IMR-90 (cell line): ENCODE measurements around the gene WNT7B. TPM values are rescaled to one million over a fixed set of nuclear protein-coding genes. Genes with fewer than 3 reads are reported as not detected.

ENCODE experiments used
- ATAC-seq: fragments of 200-7000 bp; cut with Tn5 transposase; 2 replicates; pipeline ENCODE4 v1.9.1; 2020; ENCODE audit warnings: low read depth, mild to moderate bottlenecking, moderate library complexity
- BruUV-seq: library from RNA; stranded (reverse); fragments of 400-500 nt; replicated peaks from 2 replicates; lab custom pipeline; 2021; lab: Mats Ljungman, UMichigan
- CTCF ChIA-PET: fragments of 300-600 bp; formaldehyde crosslinking; extraction: SDS; loops from one replicate; lab custom pipeline; 2021; ENCODE audit warnings: antibody characterized with exemption; lab: Yijun Ruan, JAX
- POLR2A ChIA-PET: fragments of 300-600 bp; sonication (Branson Sonifier 250); formaldehyde crosslinking; loops from one replicate; lab custom pipeline; 2022; ENCODE audit warnings: antibody characterized with exemption; ENCODE audit not compliant: unreplicated experiment; lab: Charles Lee
- DNase-seq: peaks from one replicate; pipeline ENCODE4 v3.0.0; 2013
- H2AFZ ChIP-seq: replicated peaks from 2 replicates; pipeline ENCODE3; 2013; ENCODE audit warnings: low read length, mild to moderate bottlenecking; ENCODE audit not compliant: poor library complexity
- H2AK5ac ChIP-seq: 2 replicates; pipeline ENCODE4 v1.6.1; 2013; ENCODE audit warnings: low read depth, low read length, inconsistent platforms
- H2AK9ac ChIP-seq: replicated peaks from 2 replicates; pipeline ENCODE3; 2013; ENCODE audit warnings: mild to moderate bottlenecking, low read depth, low read length, moderate library complexity; ENCODE audit not compliant: poor library complexity
- H2BK120ac ChIP-seq: 2 replicates; pipeline ENCODE4 v1.6.1; 2013; ENCODE audit warnings: low read depth, low read length, inconsistent platforms
- H2BK15ac ChIP-seq: 3 replicates; pipeline ENCODE4 v1.6.1; 2013; ENCODE audit warnings: low read depth, low read length, inconsistent platforms
- H2BK20ac ChIP-seq: 2 replicates; pipeline ENCODE4 v1.6.1; 2013; ENCODE audit warnings: low read depth, mild to moderate bottlenecking, inconsistent platforms, low read length, moderate library complexity
- H2BK5ac ChIP-seq: 2 replicates; pipeline ENCODE4 v1.6.1; 2013; ENCODE audit warnings: mild to moderate bottlenecking, low read depth, low read length, inconsistent platforms; ENCODE audit not compliant: poor library complexity, severe bottlenecking
- H3K14ac ChIP-seq: replicated peaks from 2 replicates; pipeline ENCODE4 v1.6.1; 2013; ENCODE audit warnings: low read depth, low read length, inconsistent platforms
- H3K18ac ChIP-seq: 2 replicates; pipeline ENCODE4 v1.6.1; 2013; ENCODE audit warnings: low read depth, low read length, control low read depth
- H3K23ac ChIP-seq: 2 replicates; pipeline ENCODE4 v1.6.1; 2013; ENCODE audit warnings: low read depth, low read length, inconsistent platforms
- H3K27ac ChIP-seq: 2 replicates; pipeline ENCODE4 v1.5.1; 2013; ENCODE audit warnings: mild to moderate bottlenecking, control low read depth, low read length; ENCODE audit not compliant: insufficient read depth
- H3K27me3 ChIP-seq: 2 replicates; pipeline ENCODE4 v1.6.1; 2013; ENCODE audit warnings: low read length; ENCODE audit not compliant: control insufficient read depth, insufficient read depth
- H3K36me3 ChIP-seq: 2 replicates; pipeline ENCODE4 v1.6.1; 2013; ENCODE audit warnings: low read length, mixed read lengths; ENCODE audit not compliant: control insufficient read depth, insufficient read depth
- H3K4ac ChIP-seq: 2 replicates; pipeline ENCODE4 v1.6.1; 2013; ENCODE audit warnings: low read depth, low read length, inconsistent platforms
- H3K4me1 ChIP-seq: 2 replicates; pipeline ENCODE4 v1.6.1; 2013; ENCODE audit warnings: low read length, mixed read lengths; ENCODE audit not compliant: control insufficient read depth, insufficient read depth
- H3K4me2 ChIP-seq: 2 replicates; pipeline ENCODE4 v1.6.1; 2013; ENCODE audit warnings: low read depth, mild to moderate bottlenecking, control low read depth, low read length, moderate library complexity
- H3K4me3 ChIP-seq: 2 replicates; pipeline ENCODE4 v1.5.1; 2013; ENCODE audit warnings: low read depth, mild to moderate bottlenecking, control low read depth, low read length, moderate library complexity; ENCODE audit not compliant: insufficient read depth
- H3K56ac ChIP-seq: 2 replicates; pipeline ENCODE4 v1.6.1; 2013; ENCODE audit warnings: low read length, inconsistent platforms; ENCODE audit not compliant: insufficient read depth; ENCODE audit errors: extremely low read depth
- H3K79me1 ChIP-seq, 2 experiments: 2 replicates each; pipeline ENCODE4 v1.6.1; 2013; ENCODE audit warnings: low read length in 2 of 2, inconsistent platforms in 1 of 2, low read depth in 1 of 2
- H3K9ac ChIP-seq: 2 replicates; pipeline ENCODE4 v1.6.1; 2013; ENCODE audit warnings: low read depth, low read length, control low read depth
- H3K9me1 ChIP-seq: 2 replicates; pipeline ENCODE4 v1.6.1; 2013; ENCODE audit warnings: low read length, inconsistent platforms; ENCODE audit not compliant: insufficient read depth
- H3K9me3 ChIP-seq: 2 replicates; pipeline ENCODE4 v1.6.1; 2013; ENCODE audit warnings: low read length; ENCODE audit not compliant: control insufficient read depth, insufficient read depth
- H4K20me1 ChIP-seq: 2 replicates; pipeline ENCODE4 v1.6.1; 2013; ENCODE audit warnings: low read length, inconsistent platforms; ENCODE audit not compliant: insufficient read depth
- H4K5ac ChIP-seq: 2 replicates; pipeline ENCODE4 v1.6.1; 2013; ENCODE audit warnings: mild to moderate bottlenecking, low read depth, low read length, control low read depth
- H4K8ac ChIP-seq, 2 experiments: 2 replicates each; pipeline ENCODE4 v1.6.1; 2013; ENCODE audit warnings: low read depth in 2 of 2, low read length in 2 of 2, control low read depth in 1 of 2, inconsistent platforms in 1 of 2
- H4K91ac ChIP-seq: 2 replicates; pipeline ENCODE4 v1.6.1; 2013; ENCODE audit warnings: low read depth, low read length, inconsistent platforms; ENCODE audit not compliant: insufficient read depth
- BHLHE40 ChIP-seq: fragments of 150-350 bp; IDR thresholded peaks from 2 replicates; pipeline ENCODE4 v1.6.1; 2016; ENCODE audit warnings: mild to moderate bottlenecking, low read depth, low read length
- CEBPB ChIP-seq: IDR thresholded peaks from 2 replicates; pipeline ENCODE4 v1.6.1; 2012; ENCODE audit warnings: low read depth, low read length, improper control_type of control experiment
- CHD1 ChIP-seq: IDR thresholded peaks from 2 replicates; pipeline ENCODE4 v1.6.1; 2012; ENCODE audit warnings: low read depth, low read length, improper control_type of control experiment
- CTCF ChIP-seq: conservative IDR thresholded peaks from 2 replicates; pipeline ENCODE4 v1.5.1; 2012; ENCODE audit warnings: mild to moderate bottlenecking, low read depth, low read length, improper control_type of control experiment
- FOS ChIP-seq: fragments of 150-350 bp; IDR thresholded peaks from 2 replicates; pipeline ENCODE4 v1.6.1; 2016; ENCODE audit warnings: low read depth, low read length
- MAFK ChIP-seq: IDR thresholded peaks from 2 replicates; pipeline ENCODE4 v1.6.1; 2012; ENCODE audit warnings: low read depth, low read length, improper control_type of control experiment
- MAZ ChIP-seq: IDR thresholded peaks from 2 replicates; pipeline ENCODE4 v1.6.1; 2012; ENCODE audit warnings: low read depth, mild to moderate bottlenecking, low read length, improper control_type of control experiment, moderate library complexity, borderline replicate concordance
- MXI1 ChIP-seq: IDR thresholded peaks from 2 replicates; pipeline ENCODE4 v1.6.1; 2012; ENCODE audit warnings: low read depth, mild to moderate bottlenecking, low read length, moderate library complexity, borderline replicate concordance
- NFE2L2 ChIP-seq: fragments of 150-350 bp; IDR thresholded peaks from 2 replicates; pipeline ENCODE4 v1.6.1; 2016; ENCODE audit warnings: low read depth, mild to moderate bottlenecking, low read length
- POLR2A ChIP-seq: IDR thresholded peaks from 2 replicates; pipeline ENCODE4 v1.6.1; 2012; ENCODE audit warnings: mild to moderate bottlenecking, low read depth, low read length
- RAD21 ChIP-seq: IDR thresholded peaks from 2 replicates; pipeline ENCODE4 v1.6.1; 2012; ENCODE audit warnings: low read length, improper control_type of control experiment
- RCOR1 ChIP-seq: IDR thresholded peaks from 2 replicates; pipeline ENCODE4 v1.6.1; 2012; ENCODE audit warnings: mild to moderate bottlenecking, low read length, improper control_type of control experiment; ENCODE audit not compliant: insufficient replicate concordance
- RFX5 ChIP-seq: IDR thresholded peaks from 2 replicates; pipeline ENCODE4 v1.8.0; 2012; ENCODE audit warnings: low read depth, mild to moderate bottlenecking, low read length, moderate library complexity
- SMC3 ChIP-seq: fragments of 150-350 bp; IDR thresholded peaks from 2 replicates; pipeline ENCODE4 v1.6.1; 2016; ENCODE audit warnings: low read depth, mild to moderate bottlenecking, antibody characterized with exemption, low read length, moderate library complexity
- WGBS, 2 experiments: methylation state at CpG; one replicate each; pipeline versions ENCODE4 v1.1.5 to v1.1.7; 2013; ENCODE audit warnings: missing lambda C conversion rate in 2 of 2; ENCODE audit not compliant: insufficient read length in 1 of 2; ENCODE audit errors: extremely low coverage in 2 of 2; 5-methylcytosine and 5-hydroxymethylcytosine counted together
- dilution Hi-C: fragments of 300-500 bp; cut with HindIII; formaldehyde crosslinking; loops from one replicate; pipeline ENCODE4 v1.14.3; 2018; ENCODE audit warnings: low sequenced_read_pairs; ENCODE audit not compliant: unreplicated experiment
- in situ Hi-C: fragments of 300-500 bp; cut with MboI; formaldehyde crosslinking; loops from 3 replicates; pipeline ENCODE4 v1.14.3; 2019; ENCODE audit warnings: low sequenced_read_pairs, inconsistent platforms, mixed read lengths
- intact Hi-C: fragments of 100-400 bp; cut with micrococcal nuclease; formaldehyde crosslinking; loops from 2 replicates; pipeline ENCODE4 v1.10.0; 2022
- polyA plus RNA-seq, 3 experiments: library from polyadenylated mRNA; depleted of rRNA; stranded (reverse); fragments of >200 nt; gene quantifications; 2 replicates each; pipeline ENCODE4 v1.2.3, GENCODE V29; 2012; ENCODE audit warnings: low replicate concordance in 1 of 3
- total RNA-seq: library from RNA; depleted of rRNA; stranded (reverse); fragments of >200 nt; gene quantifications from 2 replicates; pipeline ENCODE4 v1.2.3, GENCODE V29; 2012
- TF ChIP-seq, protein P1 (sequence below): fragments of 150-350 bp; IDR thresholded peaks from 2 replicates; pipeline ENCODE4 v1.6.1; 2017; ENCODE audit warnings: mild to moderate bottlenecking, antibody characterized with exemption, low read length, low read depth
- TF ChIP-seq, protein P2 (sequence below): fragments of 150-350 bp; IDR thresholded peaks from 2 replicates; pipeline ENCODE4 v1.6.1; 2016; ENCODE audit warnings: low read depth, mild to moderate bottlenecking, low read length, moderate library complexity, borderline replicate concordance

Gene WNT7B
- total and polyA plus RNA-seq, 2 of the 4 experiments (the other 2 are of a cell fraction), result under 0.01 to 0.15 TPM

- TF ChIP-seq POLR2A (no peak), BHLHE40 (no peak), CEBPB (no peak), CTCF (no peak), RCOR1 (no peak), MAFK (no peak), NFE2L2 (no peak), RAD21 (no peak), SMC3 (no peak), CHD1 (no peak), MXI1 (no peak), FOS (no peak), MAZ (no peak), RFX5 (no peak)
- TF ChIP-seq, protein P1, sequence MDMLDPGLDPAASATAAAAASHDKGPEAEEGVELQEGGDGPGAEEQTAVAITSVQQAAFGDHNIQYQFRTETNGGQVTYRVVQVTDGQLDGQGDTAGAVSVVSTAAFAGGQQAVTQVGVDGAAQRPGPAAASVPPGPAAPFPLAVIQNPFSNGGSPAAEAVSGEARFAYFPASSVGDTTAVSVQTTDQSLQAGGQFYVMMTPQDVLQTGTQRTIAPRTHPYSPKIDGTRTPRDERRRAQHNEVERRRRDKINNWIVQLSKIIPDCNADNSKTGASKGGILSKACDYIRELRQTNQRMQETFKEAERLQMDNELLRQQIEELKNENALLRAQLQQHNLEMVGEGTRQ, result no peak
- TF ChIP-seq, protein P2, sequence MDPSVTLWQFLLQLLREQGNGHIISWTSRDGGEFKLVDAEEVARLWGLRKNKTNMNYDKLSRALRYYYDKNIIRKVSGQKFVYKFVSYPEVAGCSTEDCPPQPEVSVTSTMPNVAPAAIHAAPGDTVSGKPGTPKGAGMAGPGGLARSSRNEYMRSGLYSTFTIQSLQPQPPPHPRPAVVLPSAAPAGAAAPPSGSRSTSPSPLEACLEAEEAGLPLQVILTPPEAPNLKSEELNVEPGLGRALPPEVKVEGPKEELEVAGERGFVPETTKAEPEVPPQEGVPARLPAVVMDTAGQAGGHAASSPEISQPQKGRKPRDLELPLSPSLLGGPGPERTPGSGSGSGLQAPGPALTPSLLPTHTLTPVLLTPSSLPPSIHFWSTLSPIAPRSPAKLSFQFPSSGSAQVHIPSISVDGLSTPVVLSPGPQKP, result no peak
- dilution Hi-C loops (no loop called here), in situ Hi-C loops (no loop called here), intact Hi-C loops (no loop called here)
- Histone ChIP-seq H3K4me3 (no peak overlapping the region), H3K4me2 (no peak overlapping the region), H3K27me3 (peaks cover 14% of the 10 kb centered on the region), H3K9me1 (peaks cover 5% of the 10 kb centered on the region; the same call in 1 of the 2 replicates), H3K56ac (no peak overlapping the region), H3K36me3 (no peaks in the 10 kb centered on the region), H3K4ac (peak overlapping the region; percentile 37; the same call in 1 of the 2 replicates), H2BK15ac (no peak overlapping the region), H3K18ac (no peak overlapping the region), H4K91ac (no peak overlapping the region), H3K14ac (no peak overlapping the region), H3K4me1 (peaks cover 10% of the 10 kb centered on the region), H3K79me1 (no peaks in the 10 kb centered on the region), H2BK120ac (peak overlapping the region; percentile 27; the same call in 1 of the 2 replicates), H2AK5ac (peak overlapping the region; percentile 71; the same call in 1 of the 2 replicates), H4K5ac (no peak overlapping the region), H3K27ac (no peak overlapping the region), H3K23ac (no peak overlapping the region), H2AFZ (peak overlapping the region; percentile 80), H3K9me3 (peaks cover 2% of the 10 kb centered on the region; the same call in 1 of the 2 replicates), H2BK5ac (no peak overlapping the region), H2BK20ac (no peak overlapping the region), H4K20me1 (peaks cover 4% of the 10 kb centered on the region; the same call in 1 of the 2 replicates), H3K9ac (no peak overlapping the region), H4K8ac (no peak overlapping the region), H2AK9ac (no peak overlapping the region)
- ChIA-PET POLR2A (no interaction called here), CTCF (no interaction called here)
- no TSS peak for BruUV-seq
- no peak for ATAC-seq
- DNase-seq, result no peak
- 100% methylated on average over 2 of the region's 6 CpGs; no CpG with 5 or more reads in 1 of the 2 experiments for WGBS, 2 experiments
Measured at GRCh38 chr22:45935573-45935972, 41.4 kb downstream of the WNT7B start.
